ENCODE results near the gene NCAM1. TPM values are rescaled to one million over a fixed set of nuclear protein-coding genes. Genes with fewer than 3 reads are reported as not detected.

NCAM1 gene
- total RNA-seq, 1 experiment from 2014 or later, result 3.7 TPM

DNA sequence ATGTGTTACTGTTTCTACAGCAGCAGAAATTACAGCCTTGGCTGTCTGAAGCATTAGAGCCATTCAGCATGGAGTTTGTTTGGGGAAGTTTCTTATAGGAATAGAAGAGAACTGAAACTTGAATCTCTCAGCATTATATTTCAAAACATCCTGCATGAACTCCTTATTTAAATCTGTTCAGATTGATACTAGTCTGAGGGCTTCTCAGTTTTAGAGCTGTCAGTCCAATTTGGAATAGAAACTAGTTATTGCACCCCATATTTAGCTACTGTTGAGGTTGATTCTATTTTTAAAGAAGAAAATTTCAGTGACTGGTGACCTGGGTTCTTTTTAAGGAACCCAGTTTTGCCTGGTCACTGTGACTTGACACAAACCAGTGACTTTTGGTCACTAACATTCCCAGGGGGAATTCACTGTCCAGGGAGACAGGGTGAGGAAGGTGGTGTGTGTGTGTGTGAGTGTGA, 227.2 kb downstream of the NCAM1 start:
- DNase-seq, result no peak
- intact Hi-C loops (cut with micrococcal nuclease; ENCODE audit: unreplicated experiment), result no loop called here
- H3K36me3 Mint-ChIP-seq (ENCODE audit: insufficient read depth, unreplicated experiment), result no peaks in the 10 kb centered on the region
- peaks cover 35% of the 10 kb centered on the region for H3K27me3 Mint-ChIP-seq (ENCODE audit: unreplicated experiment)
- H3K4me3 Mint-ChIP-seq (ENCODE audit: low read depth, unreplicated experiment), result no peak overlapping the region
- no peaks in the 10 kb centered on the region for H3K9me3 Mint-ChIP-seq (ENCODE audit: low read depth, unreplicated experiment)
- CTCF ChIA-PET, result no interaction called here
- no TSS peak for BruUV-seq (replicated peaks)
- no peaks in the 10 kb centered on the region for H3K4me1 Mint-ChIP-seq (ENCODE audit: low read depth, unreplicated experiment)
- H3K27ac Mint-ChIP-seq (ENCODE audit: unreplicated experiment), result no peak overlapping the region
- TF ChIP-seq, protein P1, sequence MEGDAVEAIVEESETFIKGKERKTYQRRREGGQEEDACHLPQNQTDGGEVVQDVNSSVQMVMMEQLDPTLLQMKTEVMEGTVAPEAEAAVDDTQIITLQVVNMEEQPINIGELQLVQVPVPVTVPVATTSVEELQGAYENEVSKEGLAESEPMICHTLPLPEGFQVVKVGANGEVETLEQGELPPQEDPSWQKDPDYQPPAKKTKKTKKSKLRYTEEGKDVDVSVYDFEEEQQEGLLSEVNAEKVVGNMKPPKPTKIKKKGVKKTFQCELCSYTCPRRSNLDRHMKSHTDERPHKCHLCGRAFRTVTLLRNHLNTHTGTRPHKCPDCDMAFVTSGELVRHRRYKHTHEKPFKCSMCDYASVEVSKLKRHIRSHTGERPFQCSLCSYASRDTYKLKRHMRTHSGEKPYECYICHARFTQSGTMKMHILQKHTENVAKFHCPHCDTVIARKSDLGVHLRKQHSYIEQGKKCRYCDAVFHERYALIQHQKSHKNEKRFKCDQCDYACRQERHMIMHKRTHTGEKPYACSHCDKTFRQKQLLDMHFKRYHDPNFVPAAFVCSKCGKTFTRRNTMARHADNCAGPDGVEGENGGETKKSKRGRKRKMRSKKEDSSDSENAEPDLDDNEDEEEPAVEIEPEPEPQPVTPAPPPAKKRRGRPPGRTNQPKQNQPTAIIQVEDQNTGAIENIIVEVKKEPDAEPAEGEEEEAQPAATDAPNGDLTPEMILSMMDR (IDR thresholded peaks at IDR 0.05; ENCODE audit: unreplicated experiment), result no peak

DNA sequence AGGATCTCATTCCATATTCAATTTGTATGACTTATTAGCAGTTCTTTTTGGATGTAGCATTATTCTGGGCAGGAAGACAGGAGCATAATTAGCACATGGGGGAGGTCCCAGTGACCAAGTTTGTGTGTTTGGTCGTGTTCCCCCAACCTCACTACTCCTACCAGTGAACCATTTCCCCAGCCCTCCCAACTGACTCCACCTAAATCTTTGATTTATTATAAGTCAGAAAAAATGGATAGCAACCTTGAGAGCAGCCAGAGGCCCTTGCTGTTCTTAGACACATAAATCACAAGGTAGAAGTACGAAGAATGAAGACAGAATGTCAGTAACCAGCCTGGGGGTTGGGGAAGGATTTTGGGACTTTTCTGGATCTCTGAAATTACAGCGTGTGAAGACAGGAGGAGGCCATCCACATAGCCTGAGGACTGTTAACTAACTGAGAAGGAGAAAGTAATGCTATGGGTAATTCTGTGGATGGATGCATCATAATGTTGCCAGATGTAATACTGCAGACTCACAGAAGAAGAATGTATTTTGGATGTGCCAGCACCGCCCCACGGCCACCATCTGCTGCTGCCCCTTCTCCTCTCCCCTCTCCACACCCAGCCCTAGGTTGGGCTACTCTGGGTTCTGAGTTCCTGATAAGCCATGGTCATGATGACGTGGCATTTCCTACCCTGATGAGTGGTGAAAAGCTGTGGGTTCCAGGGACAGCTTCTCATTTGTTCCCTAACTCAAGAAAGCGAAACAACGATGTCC, 228.9 kb downstream of the NCAM1 start:
- BruUV-seq (replicated peaks), result no TSS peak
- no peak for DNase-seq
- Mint-ChIP-seq H3K4me1 (ENCODE audit: low read depth, unreplicated experiment) (no peaks in the 10 kb centered on the region), H3K36me3 (ENCODE audit: insufficient read depth, unreplicated experiment) (no peaks in the 10 kb centered on the region), H3K4me3 (ENCODE audit: low read depth, unreplicated experiment) (no peak overlapping the region), H3K27ac (ENCODE audit: unreplicated experiment) (no peak overlapping the region), H3K9me3 (ENCODE audit: low read depth, unreplicated experiment) (no peaks in the 10 kb centered on the region), H3K27me3 (ENCODE audit: unreplicated experiment) (peaks cover 35% of the 10 kb centered on the region)
- CTCF ChIA-PET, result no interaction called here
- intact Hi-C loops (cut with micrococcal nuclease; ENCODE audit: unreplicated experiment), result no loop called here
- TF ChIP-seq, protein P1 (IDR thresholded peaks at IDR 0.05; ENCODE audit: unreplicated experiment), result no peak

GRCh38 chr11:113192121-113192925, 231.1 kb downstream of the NCAM1 start:
- intact Hi-C loops (cut with micrococcal nuclease; ENCODE audit: unreplicated experiment), result no loop called here
- TF ChIP-seq, protein P1 (IDR thresholded peaks at IDR 0.05; ENCODE audit: unreplicated experiment), result no peak
- peaks cover 22% of the 10 kb centered on the region for H3K27me3 Mint-ChIP-seq (ENCODE audit: unreplicated experiment)
- H3K27ac Mint-ChIP-seq (ENCODE audit: unreplicated experiment), result no peak overlapping the region
- CTCF ChIA-PET, result interaction anchor here (1.1 kb wide), 1 partner anchor 10 kb away, joined by 3 read pairs; no protein-coding TSS in a partner anchor
- DNase-seq, result no peak
- H3K4me3 Mint-ChIP-seq (ENCODE audit: low read depth, unreplicated experiment), result no peak overlapping the region
- no peaks in the 10 kb centered on the region for H3K4me1 Mint-ChIP-seq (ENCODE audit: low read depth, unreplicated experiment)
- no peaks in the 10 kb centered on the region for H3K9me3 Mint-ChIP-seq (ENCODE audit: low read depth, unreplicated experiment)
- H3K36me3 Mint-ChIP-seq (ENCODE audit: insufficient read depth, unreplicated experiment), result no peaks in the 10 kb centered on the region
- BruUV-seq (replicated peaks), result no TSS peak

DNA sequence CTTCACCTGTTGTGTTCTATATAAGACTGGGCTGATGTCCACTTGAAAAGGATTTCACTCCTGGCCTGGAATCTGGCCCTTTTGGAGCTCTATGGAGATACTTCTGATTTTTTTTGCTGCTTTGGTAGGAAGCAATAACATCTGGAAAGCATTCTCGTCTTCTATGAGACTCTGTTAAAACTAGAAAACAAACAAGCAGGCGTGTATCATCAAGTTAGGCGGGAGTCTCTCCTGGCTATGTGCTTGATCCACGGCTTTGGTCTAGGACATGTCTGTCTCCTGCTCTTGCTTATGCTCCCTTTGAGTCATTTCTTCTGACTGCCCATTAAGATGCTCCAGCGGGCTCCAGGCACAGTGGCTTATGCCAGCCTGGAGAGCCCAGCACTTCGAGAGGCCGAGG, 231.8 kb downstream of the NCAM1 start:
- CTCF ChIA-PET, result interaction anchor here (1.1 kb wide), 1 partner anchor 9 kb away, joined by 3 read pairs; no protein-coding TSS in a partner anchor
- no peak for DNase-seq
- H3K27me3 Mint-ChIP-seq (ENCODE audit: unreplicated experiment), result peaks cover 15% of the 10 kb centered on the region
- H3K36me3 Mint-ChIP-seq (ENCODE audit: insufficient read depth, unreplicated experiment), result no peaks in the 10 kb centered on the region
- no peak overlapping the region for H3K27ac Mint-ChIP-seq (ENCODE audit: unreplicated experiment)
- TF ChIP-seq, protein P1 (IDR thresholded peaks at IDR 0.05; ENCODE audit: unreplicated experiment), result no peak
- no peaks in the 10 kb centered on the region for H3K4me1 Mint-ChIP-seq (ENCODE audit: low read depth, unreplicated experiment)
- BruUV-seq (replicated peaks), result no TSS peak
- H3K9me3 Mint-ChIP-seq (ENCODE audit: low read depth, unreplicated experiment), result no peaks in the 10 kb centered on the region
- H3K4me3 Mint-ChIP-seq (ENCODE audit: low read depth, unreplicated experiment), result no peak overlapping the region
- intact Hi-C loops (cut with micrococcal nuclease; ENCODE audit: unreplicated experiment), result no loop called here

Measured in Calu3 (cell line).